ENCODE measurements around the gene MYO7B. TPM values are rescaled to one million over a fixed set of nuclear protein-coding genes. Genes with fewer than 3 reads are reported as not detected.

Gene MYO7B
- total and polyA plus RNA-seq, 9 of the 15 experiments (the other 6 are each of a cell fraction or from before 2014, with no cell fraction given), result 0.08 TPM; not detected in 8

GRCh38 chr2:127675331-127676261, 140.1 kb downstream of the MYO7B start, which contains the start of gene LIMS2:
Gene LIMS2 (minus strand): TSS chr2:127675530. CDS start chr2:127675024, 506 bp downstream.
- H3K4me1 ChIP-seq (replicated peaks in 1 of 2; ENCODE audit: control insufficient read depth in 2 of 2, insufficient read depth in 2 of 2, low read length in 2 of 2), result peaks cover 0 to 17% of the 10 kb centered on the region in 2 experiments; a peak in 2 of 5 replicates
- H3K9me3 ChIP-seq (replicated peaks; ENCODE audit: control insufficient read depth, insufficient read depth, low read depth, low read length), result no peaks in the 10 kb centered on the region
- peaks cover 12% of the 10 kb centered on the region; the same call in 1 of the 2 replicates for H4K20me1 ChIP-seq (replicated peaks; ENCODE audit: control insufficient read depth, insufficient read depth, low read length)
- WGBS (ENCODE audit: insufficient coverage, low coverage, missing lambda C conversion rate), result 23% methylated on average over 34 of the region's 56 CpGs
- H3K9ac ChIP-seq (ENCODE audit: insufficient read depth in 1 of 2, low read depth in 2 of 2, low read length in 2 of 2), result peak within 1 kb of the TSS in 1 of 2 experiments; percentile 9; a peak in 1 of 4 replicates
- CTCF ChIA-PET (ENCODE audit: low intra/inter-chr PET ratio), result no interaction called here
- intact Hi-C loops (cut with micrococcal nuclease), result no loop called here
- no peak within 1 kb of the TSS for H3K4me3 ChIP-seq
- DNase-seq (ENCODE audit: extremely low read depth in 1 of 4, low spot score in 3 of 4) (no peak), FAIRE-seq (no peak), ATAC-seq (no peak)
- H3K36me3 ChIP-seq (ENCODE audit: control insufficient read depth, insufficient read depth, low read length), result no peaks in the 10 kb centered on the region
- peaks cover 60 to 84% of the 10 kb centered on the region in 2 experiments for H3K27me3 ChIP-seq (ENCODE audit: control insufficient read depth in 2 of 2, insufficient read depth in 2 of 2, low read length in 2 of 2)
- no TSS peak for BruUV-seq (replicated peaks)
- H3K79me2 ChIP-seq (ENCODE audit: control insufficient read depth, insufficient read depth, low read length), result no peaks in the 10 kb centered on the region
- POLR2A ChIA-PET, result interaction anchor here (0.8 to 1.2 kb wide), 2 partner anchors 11 to 781 kb away, joined by 3 to 5 read pairs; no protein-coding TSS in a partner anchor
- no peak for TF ChIP-seq ZZZ3 (IDR thresholded peaks at IDR 0.05)
- TF ChIP-seq PCBP1 (IDR thresholded peaks at IDR 0.05; ENCODE audit: low read depth, low read length, poor library complexity, severe bottlenecking), result peak; percentile 31
- H3K27ac ChIP-seq (ENCODE audit: extremely low read depth, low read depth, low read length), result no peak within 1 kb of the TSS
- no peak within 1 kb of the TSS for H2AFZ ChIP-seq (ENCODE audit: low read depth, low read length)
- peaks cover 3% of the 10 kb centered on the region for H3K9me1 ChIP-seq (ENCODE audit: control insufficient read depth, insufficient read depth, low read length)
- in situ Hi-C loops (cut with MboI), result no loop called here
- H3K4me2 ChIP-seq (ENCODE audit: insufficient read depth, low read length), result no peak within 1 kb of the TSS

- H4K20me1 ChIP-seq (replicated peaks; ENCODE audit: control insufficient read depth, insufficient read depth, low read length), result peaks cover 12% of the 10 kb centered on the region; the same call in 1 of the 2 replicates
- DNase-seq (ENCODE audit: extremely low read depth in 1 of 4, low spot score in 3 of 4) (no peak), FAIRE-seq (no peak), ATAC-seq (no peak)
- in situ Hi-C loops (cut with MboI), result no loop called here
- no peak overlapping the region for H3K9ac ChIP-seq (ENCODE audit: insufficient read depth in 1 of 2, low read depth in 2 of 2, low read length in 2 of 2)
- H3K9me3 ChIP-seq (replicated peaks; ENCODE audit: control insufficient read depth, insufficient read depth, low read depth, low read length), result no peaks in the 10 kb centered on the region
- WGBS (ENCODE audit: insufficient coverage, low coverage, missing lambda C conversion rate), result 7% methylated on average over 2 of the region's 2 CpGs
- no peak overlapping the region for H3K4me3 ChIP-seq
- ChIA-PET POLR2A (interaction anchor here (0.6 to 0.9 kb wide), 5 partner anchors 14 to 1660 kb away, joined by 3 to 5 read pairs (median 4); no protein-coding TSS in a partner anchor), CTCF (ENCODE audit: low intra/inter-chr PET ratio) (no interaction called here)
- no peak overlapping the region for H3K4me2 ChIP-seq (ENCODE audit: insufficient read depth, low read length)
- no peaks in the 10 kb centered on the region for H3K36me3 ChIP-seq (ENCODE audit: control insufficient read depth, insufficient read depth, low read length)
- TF ChIP-seq SPI1 (IDR thresholded peaks at IDR 0.05; ENCODE audit: borderline replicate concordance, low read depth, low read length) (no peak), ZNF143 (CRISPR knock-in tag; IDR thresholded peaks at IDR 0.05) (no peak), TCFL5 (CRISPR knock-in tag; conservative IDR thresholded peaks at IDR 0.05) (no peak)
- no peak overlapping the region for H2AFZ ChIP-seq (ENCODE audit: low read depth, low read length)
- no TSS peak for BruUV-seq (replicated peaks)
- no peak overlapping the region for H3K27ac ChIP-seq (ENCODE audit: extremely low read depth, low read depth, low read length)
- H3K4me1 ChIP-seq (replicated peaks in 1 of 2; ENCODE audit: control insufficient read depth in 2 of 2, insufficient read depth in 2 of 2, low read length in 2 of 2), result peaks cover 0 to 25% of the 10 kb centered on the region in 2 experiments; a peak in 2 of 5 replicates
- peaks cover 64 to 82% of the 10 kb centered on the region in 2 experiments for H3K27me3 ChIP-seq (ENCODE audit: control insufficient read depth in 2 of 2, insufficient read depth in 2 of 2, low read length in 2 of 2)
- no peaks in the 10 kb centered on the region for H3K9me1 ChIP-seq (ENCODE audit: control insufficient read depth, insufficient read depth, low read length)
- H3K79me2 ChIP-seq (ENCODE audit: control insufficient read depth, insufficient read depth, low read length), result no peaks in the 10 kb centered on the region
- intact Hi-C loops (cut with micrococcal nuclease), result no loop called here
Measured at GRCh38 chr2:127676906-127677305, 141.4 kb downstream of the MYO7B start.

Measured in K562 (cell line).